Activated T-helper 1 cell treated with anti-CD3 and anti-CD28 coated beads, Interleukin-12 subunit alpha, Interleukin-12 subunit beta, Interleukin-2, Interleukin-4 antibody, amounts not matched to agents 30 ng/mL and 10 ng/mL and 1 ng/mL, durations not matched to agents 14 hours and 24 hours and 36 hours (primary cell): ENCODE results near the gene SPACA7. TPM values are rescaled to one million over a fixed set of nuclear protein-coding genes. Genes with fewer than 3 reads are reported as not detected.

Experiments
- DNase-seq: peaks from one replicate; pipeline ENCODE4 v3.0.0; 2021; ENCODE audit warnings: low spot score
- H3K27ac Mint-ChIP-seq: one replicate; pipeline ENCODE4 v1.8.0; 2021; ENCODE audit warnings: mild to moderate bottlenecking, mixed read lengths
- H3K27me3 Mint-ChIP-seq: one replicate; pipeline ENCODE4 v1.8.0; 2022; ENCODE audit warnings: mild to moderate bottlenecking, moderate library complexity, mixed read lengths; ENCODE audit not compliant: insufficient read depth
- H3K36me3 Mint-ChIP-seq: one replicate; pipeline ENCODE4 v1.8.0; 2021; ENCODE audit warnings: low read depth, mixed read lengths
- H3K4me1 Mint-ChIP-seq: one replicate; pipeline ENCODE4 v1.8.0; 2021; ENCODE audit warnings: low read depth, mixed read lengths
- H3K4me3 Mint-ChIP-seq: one replicate; pipeline ENCODE4 v1.8.0; 2021; ENCODE audit warnings: mild to moderate bottlenecking, moderate library complexity, mixed read lengths
- H3K9me3 Mint-ChIP-seq: one replicate; pipeline ENCODE4 v1.8.0; 2021; ENCODE audit warnings: mixed read lengths
- intact Hi-C: fragments of 100-400 bp; cut with micrococcal nuclease; formaldehyde crosslinking; loops from one replicate; pipeline ENCODE4 v1.15.1; 2024
- total RNA-seq: library from RNA; stranded (reverse); gene quantifications from 2 replicates; pipeline ENCODE4 v1.2.3, GENCODE V29; 2022

The SPACA7 gene
- total RNA-seq, 1 donor from 2014 or later, result not detected

- Mint-ChIP-seq H3K9me3 (peaks cover 9% of the 10 kb centered on the region), H3K27ac (no peak overlapping the region)
- intact Hi-C loops, result no loop called here
These were observed 62.4 kb downstream of the SPACA7 start for GRCh38 chr13:112438515-112438914.

GRCh38 chr13:112441226-112441625 is 65.1 kb downstream of the SPACA7 start:
- intact Hi-C loops, result loop anchor here (5.0 to 10.0 kb wide), 2 partner anchors 1376 to 1984 kb away; no protein-coding TSS in a partner anchor
- Mint-ChIP-seq H3K27me3 (peaks cover 3% of the 10 kb centered on the region), H3K36me3 (no peaks in the 10 kb centered on the region)

More at GRCh38 chr13:112438515-112438914, 62.4 kb downstream of the SPACA7 start:
- H3K27me3 Mint-ChIP-seq, result peaks cover 3% of the 10 kb centered on the region
- H3K4me3 Mint-ChIP-seq, result no peak overlapping the region
- H3K4me1 Mint-ChIP-seq, result no peaks in the 10 kb centered on the region
- no peaks in the 10 kb centered on the region for H3K36me3 Mint-ChIP-seq
- DNase-seq, result no peak

GRCh38 chr13:112441779-112442310 is 65.7 kb downstream of the SPACA7 start:
- Mint-ChIP-seq H3K4me3 (no peak overlapping the region), H3K27ac (no peak overlapping the region), H3K27me3 (peaks cover 3% of the 10 kb centered on the region), H3K4me1 (no peaks in the 10 kb centered on the region), H3K9me3 (peaks cover 9% of the 10 kb centered on the region), H3K36me3 (no peaks in the 10 kb centered on the region)
- intact Hi-C loops, result loop anchor here (5.0 to 10.0 kb wide), 2 partner anchors 1377 to 1985 kb away; no protein-coding TSS in a partner anchor
- DNase-seq, result no peak

More at GRCh38 chr13:112441226-112441625, 65.1 kb downstream of the SPACA7 start:
- peaks cover 9% of the 10 kb centered on the region for H3K9me3 Mint-ChIP-seq
- H3K4me1 Mint-ChIP-seq, result no peaks in the 10 kb centered on the region
- no peak for DNase-seq
- H3K4me3 Mint-ChIP-seq, result no peak overlapping the region
- no peak overlapping the region for H3K27ac Mint-ChIP-seq

GRCh38 chr13:112442483-112443090 is 66.4 kb downstream of the SPACA7 start:
- no peak for DNase-seq
- Mint-ChIP-seq H3K4me1 (no peaks in the 10 kb centered on the region), H3K36me3 (no peaks in the 10 kb centered on the region)

GRCh38 chr13:112443191-112443994 is 67.2 kb downstream of the SPACA7 start:
- Mint-ChIP-seq H3K27me3 (peaks cover 3% of the 10 kb centered on the region), H3K4me1 (no peaks in the 10 kb centered on the region), H3K27ac (no peak overlapping the region), H3K36me3 (no peaks in the 10 kb centered on the region), H3K9me3 (peaks cover 5% of the 10 kb centered on the region), H3K4me3 (no peak overlapping the region)
- intact Hi-C loops, result loop anchor here (1.0 to 10.0 kb wide), 3 partner anchors 163 to 1986 kb away; no protein-coding TSS in a partner anchor
- no peak for DNase-seq

More at GRCh38 chr13:112442483-112443090, 66.4 kb downstream of the SPACA7 start:
- Mint-ChIP-seq H3K27me3 (peaks cover 3% of the 10 kb centered on the region), H3K9me3 (peaks cover 9% of the 10 kb centered on the region), H3K4me3 (no peak overlapping the region), H3K27ac (no peak overlapping the region)
- intact Hi-C loops, result loop anchor here (1.0 to 10.0 kb wide), 3 partner anchors 164 to 1985 kb away; no protein-coding TSS in a partner anchor

- no peaks in the 10 kb centered on the region for H3K4me1 Mint-ChIP-seq
- H3K27me3 Mint-ChIP-seq, result peaks cover 3% of the 10 kb centered on the region
- intact Hi-C loops, result loop anchor here (1.0 to 10.0 kb wide), 3 partner anchors 162 to 1987 kb away; no protein-coding TSS in a partner anchor
- peak; percentile 27 for DNase-seq
- no peak overlapping the region for H3K4me3 Mint-ChIP-seq
- H3K9me3 Mint-ChIP-seq, result no peaks in the 10 kb centered on the region
- no peaks in the 10 kb centered on the region for H3K36me3 Mint-ChIP-seq
- H3K27ac Mint-ChIP-seq, result no peak overlapping the region
These were observed 67.8 kb downstream of the SPACA7 start for GRCh38 chr13:112443995-112444311.

GRCh38 chr13:112444416-112445399 is 68.6 kb downstream of the SPACA7 start:
- no peak overlapping the region for H3K4me3 Mint-ChIP-seq
- H3K27ac Mint-ChIP-seq, result no peak overlapping the region
- H3K4me1 Mint-ChIP-seq, result no peaks in the 10 kb centered on the region
- H3K27me3 Mint-ChIP-seq, result peaks cover 3% of the 10 kb centered on the region
- no peaks in the 10 kb centered on the region for H3K9me3 Mint-ChIP-seq
- H3K36me3 Mint-ChIP-seq, result no peaks in the 10 kb centered on the region
- DNase-seq, result no peak
- intact Hi-C loops, result loop anchor here (5.0 to 10.0 kb wide), 2 partner anchors 1380 to 1987 kb away; no protein-coding TSS in a partner anchor

GRCh38 chr13:112445411-112446271 is 69.5 kb downstream of the SPACA7 start:
- no peaks in the 10 kb centered on the region for H3K36me3 Mint-ChIP-seq
- H3K4me3 Mint-ChIP-seq, result no peak overlapping the region
- H3K9me3 Mint-ChIP-seq, result no peaks in the 10 kb centered on the region
- H3K27me3 Mint-ChIP-seq, result peaks cover 3% of the 10 kb centered on the region
- H3K27ac Mint-ChIP-seq, result no peak overlapping the region
- intact Hi-C loops, result loop anchor here (10.0 kb wide), 1 partner anchor 1381 kb away; no protein-coding TSS in a partner anchor
- H3K4me1 Mint-ChIP-seq, result no peaks in the 10 kb centered on the region
- DNase-seq, result no peak

GRCh38 chr13:112446347-112446861 is 70.2 kb downstream of the SPACA7 start:
- H3K4me3 Mint-ChIP-seq, result no peak overlapping the region
- H3K9me3 Mint-ChIP-seq, result no peaks in the 10 kb centered on the region
- no peaks in the 10 kb centered on the region for H3K4me1 Mint-ChIP-seq
- no peak overlapping the region for H3K27ac Mint-ChIP-seq
- no peak for DNase-seq
- no peaks in the 10 kb centered on the region for H3K36me3 Mint-ChIP-seq
- peaks cover 3% of the 10 kb centered on the region for H3K27me3 Mint-ChIP-seq
- intact Hi-C loops, result loop anchor here (10.0 kb wide), 1 partner anchor 1382 kb away; no protein-coding TSS in a partner anchor

- Mint-ChIP-seq H3K27me3 (peaks cover 3% of the 10 kb centered on the region), H3K27ac (no peak overlapping the region), H3K4me3 (no peak overlapping the region), H3K4me1 (no peaks in the 10 kb centered on the region), H3K9me3 (no peaks in the 10 kb centered on the region), H3K36me3 (no peaks in the 10 kb centered on the region)
- intact Hi-C loops, result loop anchor here (10.0 kb wide), 1 partner anchor 1382 kb away; no protein-coding TSS in a partner anchor
- no peak for DNase-seq
These were observed 70.7 kb downstream of the SPACA7 start for GRCh38 chr13:112446867-112447266.

- H3K27me3 Mint-ChIP-seq, result peaks cover 3% of the 10 kb centered on the region
- H3K4me3 Mint-ChIP-seq, result no peak overlapping the region
- H3K27ac Mint-ChIP-seq, result no peak overlapping the region
- H3K36me3 Mint-ChIP-seq, result no peaks in the 10 kb centered on the region
- H3K9me3 Mint-ChIP-seq, result no peaks in the 10 kb centered on the region
- intact Hi-C loops, result loop anchor here (10.0 kb wide), 1 partner anchor 1383 kb away; no protein-coding TSS in a partner anchor
- no peaks in the 10 kb centered on the region for H3K4me1 Mint-ChIP-seq
- DNase-seq, result no peak
These were observed 71.2 kb downstream of the SPACA7 start for GRCh38 chr13:112447306-112447705.
